HG02970 (cell line): ENCODE results near the gene FAM186B.
"Not testable (repeated sequence)": the region's sequence is repeated elsewhere in the genome, so short reads cannot be mapped to it uniquely, and the experiment has no call there.

ENCODE experiments used
- ATAC-seq: cut with Tn5 transposase; IDR thresholded peaks from one replicate; pipeline ENCODE4 v1.9.1; 2021; ENCODE audit warnings: mild to moderate bottlenecking, moderate library complexity, moderate number of reproducible peaks; ENCODE audit not compliant: unreplicated experiment, low FRiP score

The FAM186B gene

DNA sequence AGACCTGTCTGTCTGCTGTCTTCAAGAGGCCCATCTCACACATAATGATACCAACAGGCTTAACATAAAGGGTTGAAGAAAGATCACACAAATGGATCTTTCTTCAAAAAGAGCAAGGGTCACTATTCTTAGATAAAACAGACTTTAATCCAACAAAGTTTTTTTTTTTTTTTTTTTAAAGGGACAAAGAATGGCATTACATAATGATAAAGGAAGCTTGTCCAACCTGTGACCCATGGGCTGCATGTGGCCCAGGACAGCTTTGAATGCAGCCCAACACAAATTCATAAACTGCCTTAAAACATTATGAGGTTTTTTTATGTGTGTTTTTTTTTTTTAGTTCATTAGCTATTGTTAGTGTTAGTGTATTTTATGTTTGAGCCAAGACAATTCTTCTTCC, 6.8 kb upstream of the FAM186B start:
- no peak for ATAC-seq

DNA sequence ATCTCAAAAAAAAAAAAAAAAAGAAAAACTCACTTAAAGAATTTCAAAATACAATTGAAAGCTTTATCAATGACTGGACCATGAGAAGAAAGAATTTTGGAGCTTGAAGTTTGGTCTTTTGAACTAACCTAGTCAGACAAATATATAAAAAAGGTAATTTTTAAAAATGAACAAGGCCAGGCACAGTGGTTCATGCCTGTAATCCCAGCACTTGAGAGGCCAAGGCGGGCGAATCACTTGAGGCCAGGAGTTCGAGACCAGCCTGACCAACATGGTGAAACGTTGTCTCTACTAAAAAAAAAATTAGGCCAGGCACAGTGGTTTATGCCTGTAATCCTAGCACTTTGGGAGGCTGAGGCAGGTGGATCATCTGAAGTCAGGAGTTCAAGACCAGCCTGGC, 5.3 kb upstream of the FAM186B start:
- ATAC-seq, result not testable (repeated sequence)

DNA sequence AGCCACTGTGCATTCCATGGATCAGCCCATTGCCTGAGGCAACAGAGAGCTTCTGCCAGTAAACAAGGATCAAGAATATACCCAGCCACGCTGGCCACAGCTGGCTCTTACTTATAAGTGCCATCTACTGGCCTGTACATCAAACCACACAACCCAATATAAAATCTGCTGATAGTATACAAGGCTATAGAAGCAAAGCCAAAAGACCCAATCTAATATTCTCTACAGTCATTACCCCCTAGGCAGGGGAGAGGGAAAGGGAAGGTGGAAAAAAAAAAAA, 4.4 kb upstream of the FAM186B start:
- no peak for ATAC-seq

DNA sequence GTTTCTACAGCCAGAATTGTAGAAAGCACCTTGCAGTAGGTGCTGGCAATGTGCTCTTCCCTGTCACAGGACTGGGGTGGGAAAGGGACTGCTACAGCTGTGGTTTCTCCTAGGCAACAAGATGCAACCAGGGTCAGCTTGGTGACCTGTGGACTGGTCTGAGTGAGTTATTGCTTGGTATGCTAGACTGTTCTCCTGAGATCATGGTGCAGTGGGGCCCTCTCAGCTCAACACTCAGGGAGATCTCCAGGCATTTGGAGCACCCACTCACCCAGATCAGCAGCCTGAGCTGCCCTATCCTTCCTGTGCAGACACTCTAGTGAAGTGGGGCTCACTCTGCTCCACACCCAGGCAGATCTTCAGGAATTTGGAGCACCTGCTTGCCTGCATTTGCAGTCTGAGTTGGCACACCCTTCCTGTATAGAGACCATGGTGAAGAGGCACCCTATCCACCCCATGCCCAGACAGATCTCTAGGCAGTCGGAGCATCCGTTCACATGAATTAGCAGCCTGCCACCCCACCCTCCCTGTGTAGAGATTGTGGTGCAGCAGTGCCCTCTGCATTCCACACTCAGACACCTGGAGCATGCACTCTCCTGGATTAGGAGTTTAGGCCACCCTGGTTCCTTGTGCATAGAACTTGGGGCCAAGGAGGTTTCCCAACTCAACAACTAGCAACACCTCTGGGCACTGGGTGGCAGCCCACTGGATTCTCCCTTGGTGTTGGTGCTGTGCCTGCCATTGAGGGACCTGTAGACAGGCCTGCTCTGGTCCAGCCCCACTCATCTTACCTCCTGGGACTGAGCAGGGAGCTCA, 3.8 kb upstream of the FAM186B start:
- ATAC-seq, result no peak

DNA sequence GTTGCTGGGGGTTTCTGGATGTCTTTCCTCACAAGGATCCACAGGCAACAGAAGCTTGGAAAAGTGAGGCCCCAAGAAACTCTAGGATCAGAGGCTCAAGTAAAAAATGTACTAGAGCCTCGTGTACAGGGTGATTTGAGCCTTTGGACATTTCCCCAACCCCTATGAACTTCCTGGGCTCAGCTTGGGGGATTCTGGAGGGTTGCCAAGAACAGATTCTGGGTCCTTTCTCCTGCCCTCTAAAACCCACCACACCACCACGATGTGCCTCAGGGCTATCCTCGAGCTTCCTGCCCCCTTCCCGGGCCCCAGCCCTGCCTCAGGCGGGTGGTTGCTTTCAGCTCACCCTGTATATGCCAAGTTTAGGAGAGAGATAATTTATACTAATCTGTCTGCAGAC, 583 bp downstream of the FAM186B start:
- ATAC-seq, result no peak

DNA sequence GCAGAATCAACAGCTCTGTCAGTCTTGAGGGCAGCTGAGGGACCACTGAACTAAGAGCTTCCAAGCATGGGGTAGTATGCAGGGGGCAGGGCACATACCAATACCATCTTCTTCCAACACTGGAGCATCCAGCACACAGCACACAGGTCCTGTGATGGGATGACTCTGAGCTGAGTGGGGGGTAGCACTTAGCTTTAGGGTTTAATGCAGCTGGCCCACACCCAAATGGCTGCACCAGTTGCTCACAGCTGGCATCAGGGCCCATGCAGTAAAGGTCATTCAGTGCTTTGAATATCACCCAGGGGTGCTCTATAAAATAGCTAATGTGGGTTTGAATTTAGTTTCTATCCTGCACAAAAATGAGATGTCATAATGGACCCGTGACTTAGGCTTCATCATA, 1.7 kb downstream of the FAM186B start:
- no peak for ATAC-seq

DNA sequence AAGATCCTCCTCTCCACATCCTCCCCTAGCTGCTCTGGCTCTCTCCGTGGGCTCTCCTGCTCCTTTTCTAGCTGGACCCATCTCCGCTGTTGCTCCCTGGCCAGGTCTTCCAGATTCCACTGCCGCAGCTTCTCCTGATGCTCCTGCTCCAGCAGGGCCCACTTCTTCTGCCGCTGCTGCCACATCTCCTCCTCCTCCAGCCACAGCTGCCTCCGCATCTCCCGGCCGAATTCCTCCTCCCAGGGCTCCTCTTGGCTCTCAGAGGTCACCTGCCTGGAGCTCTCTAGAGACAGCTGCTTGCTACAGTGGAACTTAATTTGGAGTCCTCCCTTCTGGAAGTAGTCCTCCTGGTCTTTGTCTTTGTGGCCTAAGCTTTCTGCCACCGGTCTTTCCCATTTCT, 5.5 kb downstream of the FAM186B start:
- ATAC-seq, result no peak

DNA sequence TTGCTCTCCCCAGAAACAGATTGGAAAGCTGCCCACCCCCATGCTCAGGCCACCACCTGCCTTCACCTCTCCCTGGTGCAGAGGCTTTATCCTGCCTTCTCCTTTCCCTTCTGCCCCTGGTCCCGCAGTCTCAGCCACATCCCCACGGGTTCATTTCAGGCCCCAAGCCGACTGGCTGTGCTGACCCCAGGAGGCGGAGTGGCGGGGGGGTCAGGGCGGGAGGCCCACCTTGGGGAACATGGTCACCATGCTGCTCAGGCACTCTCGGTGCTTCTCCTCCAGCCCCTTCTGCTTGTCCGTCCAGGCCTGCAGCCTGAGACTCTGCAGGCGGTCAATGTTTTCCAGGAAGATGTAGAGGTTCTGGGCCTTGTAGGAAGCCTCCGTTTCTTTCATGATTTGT, 6.9 kb downstream of the FAM186B start:
- ATAC-seq, result no peak

DNA sequence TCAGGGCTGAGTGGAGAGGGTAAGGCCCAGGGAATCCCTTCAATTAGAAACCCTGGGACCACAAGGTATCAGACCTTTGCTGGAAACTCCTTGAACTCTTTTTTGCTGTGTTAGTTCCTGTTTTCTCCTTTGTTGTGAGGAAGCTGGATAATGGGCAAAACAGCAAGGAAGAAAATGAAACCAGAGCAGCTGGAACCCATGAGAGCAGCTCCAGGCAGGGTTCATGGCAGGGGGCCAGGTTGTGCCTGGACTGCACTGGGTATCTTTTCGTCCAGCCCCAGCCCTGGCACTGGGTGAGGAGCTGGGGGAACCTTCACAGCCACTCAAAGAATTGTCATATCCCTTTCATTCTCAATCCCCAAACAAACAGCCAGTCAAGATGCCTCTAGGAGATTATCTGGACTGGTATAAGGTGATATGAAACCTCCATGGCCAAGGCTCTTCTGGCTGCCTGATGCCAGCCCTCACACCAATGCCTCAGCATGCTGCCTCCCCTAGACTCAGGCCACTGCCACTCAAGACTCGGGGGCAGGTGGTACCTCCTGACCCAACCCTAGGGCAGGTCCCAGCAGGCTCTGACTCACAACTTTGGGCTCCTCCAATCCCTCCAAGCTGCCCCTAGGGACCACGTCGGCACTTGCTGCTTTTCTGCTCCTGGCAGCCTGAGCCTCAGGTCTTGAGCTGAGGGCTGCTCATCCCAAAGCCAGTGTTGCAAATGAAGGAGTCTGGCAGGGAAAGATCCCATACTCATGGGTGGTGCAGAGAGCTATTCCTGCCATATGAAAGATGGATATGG, 16.5 kb downstream of the FAM186B start:
- no peak for ATAC-seq

DNA sequence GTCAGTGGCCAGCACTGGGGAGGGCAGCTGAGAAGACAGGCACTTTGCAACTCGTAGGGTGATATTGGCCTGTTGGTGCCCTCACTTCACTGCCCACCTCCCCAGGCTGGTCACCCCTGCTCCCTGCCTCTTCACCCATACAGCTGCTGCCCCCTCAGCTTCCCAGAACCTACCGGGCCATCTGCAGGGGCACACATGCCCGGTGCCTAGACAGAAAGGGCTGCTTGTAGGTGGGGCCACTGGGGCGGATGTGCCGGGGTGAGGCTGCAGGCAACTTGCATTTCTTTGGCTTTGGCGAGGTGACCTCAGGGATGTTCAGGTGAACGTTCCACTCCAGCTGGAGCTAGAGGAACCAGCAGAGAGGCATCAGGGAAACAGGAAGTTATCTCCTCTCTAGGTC, 17.2 kb downstream of the FAM186B start:
- ATAC-seq, result no peak

DNA sequence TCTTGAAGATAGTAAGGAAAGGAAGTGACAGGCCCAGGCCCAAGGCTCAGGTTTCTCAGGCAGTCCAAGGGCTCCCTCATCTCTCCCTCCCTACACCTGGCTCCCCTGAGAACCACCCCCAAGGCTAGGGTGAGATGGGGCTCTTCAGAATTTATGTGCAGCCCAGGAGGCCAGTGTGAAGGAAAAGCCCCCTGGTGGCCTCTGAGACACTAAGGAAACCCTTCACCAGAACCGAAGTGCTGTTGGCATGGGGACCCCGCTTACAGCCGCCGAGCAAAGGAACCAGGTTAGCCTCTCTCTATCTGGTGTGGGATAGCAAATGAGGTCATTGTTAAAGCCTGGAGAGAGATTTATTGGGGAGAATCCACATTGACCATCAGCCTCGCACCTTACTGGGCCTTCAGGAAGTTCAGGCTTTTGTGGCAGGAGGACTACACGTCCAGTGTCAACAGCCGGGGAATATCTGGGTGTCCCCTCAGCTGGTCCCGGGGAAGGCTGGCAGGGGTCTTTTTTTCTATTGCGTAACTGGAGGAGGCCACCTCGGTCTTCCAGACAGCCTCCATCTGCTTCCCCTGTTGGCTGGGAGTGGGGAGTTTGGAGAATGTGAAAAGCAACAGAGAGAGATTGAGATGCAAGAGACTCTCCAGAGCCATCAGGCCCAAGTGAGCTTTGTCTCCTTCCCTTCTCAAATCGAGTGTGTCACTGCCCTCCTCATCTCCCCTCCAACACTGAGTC, 18.1 kb downstream of the FAM186B start:
- no peak for ATAC-seq

DNA sequence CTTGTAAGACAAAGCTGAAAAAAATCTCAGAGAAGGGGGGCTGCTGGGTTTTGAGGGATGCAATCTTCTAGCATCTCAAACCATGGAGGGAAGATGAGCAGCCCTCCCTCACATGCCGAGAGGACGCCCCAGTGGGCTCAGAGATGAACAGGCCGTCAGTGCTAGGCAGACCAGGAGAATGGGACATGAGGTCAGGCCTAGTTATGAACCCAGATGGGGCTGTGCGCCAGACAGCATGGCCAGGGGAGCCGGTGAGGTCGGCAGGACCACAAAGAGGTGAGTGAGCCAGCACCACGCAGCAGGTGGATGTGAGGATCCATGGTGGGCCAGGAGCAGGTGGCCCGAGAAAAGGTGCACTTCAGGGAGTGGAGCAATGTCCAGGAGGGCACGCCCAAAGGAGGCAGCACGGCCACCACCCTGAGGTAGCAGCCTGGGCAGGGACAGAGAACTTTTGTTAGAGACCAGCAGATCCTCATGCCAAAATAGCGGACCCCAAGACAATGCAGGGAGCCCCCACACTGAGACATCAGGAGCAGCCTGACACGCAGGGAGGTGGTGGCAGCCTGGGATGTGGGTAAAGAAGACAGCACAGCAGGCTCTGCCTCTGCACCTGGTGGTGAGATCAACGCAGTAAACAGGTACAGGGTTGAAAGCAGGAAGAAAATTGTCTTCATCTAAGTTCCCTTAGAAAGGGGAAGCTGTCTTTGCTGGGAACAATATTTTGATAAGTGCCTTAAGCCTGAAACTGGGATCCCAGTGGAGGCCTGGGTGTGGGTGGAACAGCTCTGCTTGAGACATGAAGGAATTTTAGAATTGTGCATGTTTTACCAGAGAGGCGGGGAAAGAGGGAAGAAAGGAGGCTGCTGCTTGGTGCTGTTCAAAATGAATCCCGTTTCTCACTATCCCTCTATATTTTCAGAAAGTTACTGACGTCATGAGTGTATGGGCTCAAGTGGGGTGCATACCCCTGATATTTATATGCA, 19.7 kb downstream of the FAM186B start:
- ATAC-seq, result no peak

DNA sequence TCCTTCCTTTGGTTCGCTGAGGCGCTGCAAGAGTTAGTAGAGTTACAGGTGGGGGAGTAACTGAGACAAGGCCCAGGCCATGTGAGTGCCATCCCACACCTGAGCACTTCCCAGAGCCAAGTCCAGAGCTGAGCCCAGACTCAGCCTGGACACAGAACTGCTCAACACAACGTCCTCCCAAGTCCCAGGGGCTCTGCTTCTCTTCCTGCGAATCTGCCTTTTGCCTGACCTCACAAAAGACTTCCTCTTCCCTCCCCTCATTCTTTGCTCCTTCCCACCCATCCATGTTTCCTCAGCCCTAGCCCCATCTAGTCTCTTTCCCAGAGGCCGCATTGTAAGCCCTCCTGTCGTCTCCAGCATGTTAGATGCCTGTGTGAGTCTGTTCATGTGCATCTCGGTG, 20.8 kb downstream of the FAM186B start:
- ATAC-seq, result no peak

DNA sequence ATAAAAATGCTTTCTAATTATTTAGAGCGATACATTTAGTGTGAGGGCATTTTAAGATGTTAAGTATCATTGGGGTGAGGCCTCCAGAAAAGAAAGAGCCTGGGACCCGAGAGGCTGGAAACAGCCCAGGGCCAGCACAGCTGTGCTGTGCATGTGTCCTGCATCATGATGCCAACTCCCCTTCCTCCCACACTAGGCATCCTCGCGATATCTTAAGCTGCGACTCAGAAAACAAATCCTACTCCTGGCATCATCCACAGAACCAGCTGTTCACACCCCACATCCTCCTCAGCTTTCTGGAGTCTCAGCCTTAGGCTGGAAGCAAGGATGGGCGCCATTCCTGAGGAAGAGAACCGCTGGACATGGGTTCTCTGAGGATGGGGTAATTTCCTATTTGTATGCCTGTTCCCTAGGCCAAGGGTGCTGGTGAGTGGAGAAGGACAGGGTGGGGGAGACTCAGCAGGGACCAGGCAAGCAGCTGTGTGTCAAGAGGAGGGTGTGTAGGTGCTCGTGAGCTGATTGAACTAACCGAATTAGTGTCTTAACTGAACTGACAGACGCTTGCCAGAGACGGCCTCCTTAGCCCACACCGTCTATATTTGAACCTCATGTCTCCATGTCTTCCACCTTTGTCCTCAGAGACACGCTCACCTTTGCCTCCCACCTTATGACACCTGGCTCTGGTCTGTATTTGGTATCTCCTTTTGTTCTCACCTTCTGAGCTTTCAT, 21.9 kb downstream of the FAM186B start:
- ATAC-seq, result no peak

DNA sequence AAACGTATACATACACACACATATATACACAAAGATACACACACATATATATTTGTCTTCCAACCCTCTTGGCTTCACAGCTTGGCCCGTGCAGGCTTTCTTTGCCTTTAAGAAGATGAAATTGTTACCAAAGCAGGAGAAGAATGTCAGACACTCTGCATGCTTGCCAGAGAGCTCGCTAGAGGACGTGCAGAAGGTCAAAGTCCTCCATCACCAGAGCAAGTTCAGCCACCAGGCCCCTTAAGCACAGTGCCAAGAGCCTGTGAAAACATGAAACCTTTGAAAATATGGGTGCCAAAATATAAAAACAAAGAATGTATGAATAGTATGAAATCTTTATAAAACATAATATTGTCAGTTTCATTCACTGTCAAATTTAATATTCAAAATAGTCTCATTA, 22.6 kb downstream of the FAM186B start:
- ATAC-seq, result no peak

DNA sequence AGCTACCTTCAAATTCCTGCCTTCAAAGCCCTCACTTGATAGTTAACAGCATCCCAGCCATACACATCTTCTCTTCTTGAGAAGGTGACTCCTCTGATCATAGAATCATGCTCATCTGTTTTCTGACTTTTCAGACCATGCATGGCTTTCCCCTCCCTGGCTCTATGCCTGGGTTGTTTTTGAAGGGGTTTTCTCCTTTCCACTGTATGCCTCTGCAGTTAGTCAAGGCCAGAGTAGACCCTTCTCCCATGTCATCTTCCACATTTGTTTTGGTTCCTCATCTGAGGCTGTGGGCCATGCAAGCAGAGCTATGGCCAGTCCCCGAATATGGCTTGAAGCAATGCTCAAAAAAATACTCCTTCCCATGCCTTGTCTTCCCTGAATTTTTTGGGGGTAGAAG, 23.2 kb downstream of the FAM186B start:
- no peak for ATAC-seq

DNA sequence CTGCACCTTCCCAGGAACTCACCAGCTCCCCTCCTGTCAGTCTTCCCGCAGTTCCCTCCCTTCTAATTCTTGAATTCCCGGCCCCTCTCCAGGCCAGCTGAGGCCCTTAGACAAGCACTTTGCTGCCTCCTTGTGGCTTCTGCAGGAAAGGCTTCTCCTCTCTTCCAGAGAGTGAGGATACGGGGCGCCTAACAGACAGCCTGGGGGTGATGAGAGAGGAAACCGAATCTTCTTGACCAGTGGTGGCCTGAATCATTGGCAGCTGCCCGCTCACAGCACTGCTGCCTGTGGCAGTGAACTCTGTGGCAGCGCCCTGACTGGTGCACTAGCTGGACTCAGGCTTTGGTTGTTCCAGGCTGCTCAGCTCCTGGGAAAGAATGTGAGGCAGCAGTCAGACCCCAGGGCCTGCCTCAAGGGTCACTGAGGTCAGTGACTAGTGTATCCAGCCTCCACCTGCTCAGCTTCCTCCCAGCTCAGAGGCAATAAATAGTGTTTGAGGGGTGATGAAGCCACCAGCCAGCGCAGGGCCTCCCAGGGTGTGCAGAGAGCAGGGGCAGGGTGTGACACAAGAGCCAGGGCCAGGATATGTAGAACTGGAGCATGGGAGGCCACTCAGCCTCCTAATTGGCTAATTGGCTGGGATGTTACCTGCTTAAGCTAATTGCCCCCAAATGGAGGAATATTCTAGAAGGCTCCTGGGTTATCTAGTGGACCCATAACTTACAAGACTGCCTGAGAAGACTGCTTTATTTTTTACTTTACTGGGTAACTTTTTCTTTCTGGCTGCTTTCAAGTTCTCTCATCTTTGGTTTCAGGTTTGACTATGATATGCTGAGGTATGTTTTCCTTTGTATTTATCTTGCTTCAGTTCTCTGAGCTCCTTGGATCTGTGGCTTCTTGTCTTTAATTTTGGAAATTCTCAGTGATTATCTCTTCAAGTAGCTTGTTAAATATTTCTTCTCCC, 24.6 kb downstream of the FAM186B start:
- ATAC-seq, result no peak

DNA sequence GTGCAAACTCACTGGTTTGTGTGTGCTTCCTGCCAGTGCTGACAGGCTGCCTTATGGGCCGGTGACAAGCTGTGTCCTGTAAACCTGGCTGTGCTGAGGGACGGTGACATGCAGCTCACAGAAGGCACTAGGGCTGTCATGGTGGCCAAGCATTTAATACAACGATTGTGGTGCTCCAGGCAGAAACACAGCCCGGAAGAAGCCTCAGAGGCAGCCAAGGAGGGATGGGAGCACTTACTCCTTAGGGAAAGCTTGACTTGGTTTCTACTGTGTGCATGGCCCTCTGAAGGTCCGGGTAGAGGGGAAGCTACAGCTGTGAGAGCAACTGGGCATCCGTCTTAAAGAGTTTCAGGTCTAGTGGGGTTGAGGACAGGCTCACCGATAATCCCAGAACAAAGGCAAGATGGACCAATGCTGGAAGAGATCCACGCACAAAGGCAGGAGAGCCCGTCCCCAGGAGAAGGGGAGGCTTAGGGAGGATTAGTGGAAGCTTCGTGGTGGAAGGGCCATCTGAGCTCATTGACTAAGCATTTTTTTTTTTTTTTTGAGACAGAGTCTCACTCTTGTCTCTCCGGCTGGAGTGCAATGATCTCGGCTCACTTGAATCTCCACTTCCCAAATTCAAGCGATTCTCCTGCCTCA, 26.8 kb downstream of the FAM186B start:
- no peak for ATAC-seq
